ENCODE results near the gene PALS2.

The PALS2 gene

GRCh38 chr7:24617957-24618616, 44.8 kb downstream of the PALS2 start:
- no peak overlapping the region for H3K4me3 ChIP-seq (ENCODE audit: low read depth, low read length)
- DNase-seq (ENCODE audit: low read depth) = no peak
- TF ChIP-seq MYC (IDR thresholded peaks at IDR 0.05; ENCODE audit: low read depth, low read length) = no peak
- TF ChIP-seq POLR2A (IDR thresholded peaks at IDR 0.05; ENCODE audit: extremely low read depth, insufficient read length) = no peak
- TF ChIP-seq, protein P1, sequence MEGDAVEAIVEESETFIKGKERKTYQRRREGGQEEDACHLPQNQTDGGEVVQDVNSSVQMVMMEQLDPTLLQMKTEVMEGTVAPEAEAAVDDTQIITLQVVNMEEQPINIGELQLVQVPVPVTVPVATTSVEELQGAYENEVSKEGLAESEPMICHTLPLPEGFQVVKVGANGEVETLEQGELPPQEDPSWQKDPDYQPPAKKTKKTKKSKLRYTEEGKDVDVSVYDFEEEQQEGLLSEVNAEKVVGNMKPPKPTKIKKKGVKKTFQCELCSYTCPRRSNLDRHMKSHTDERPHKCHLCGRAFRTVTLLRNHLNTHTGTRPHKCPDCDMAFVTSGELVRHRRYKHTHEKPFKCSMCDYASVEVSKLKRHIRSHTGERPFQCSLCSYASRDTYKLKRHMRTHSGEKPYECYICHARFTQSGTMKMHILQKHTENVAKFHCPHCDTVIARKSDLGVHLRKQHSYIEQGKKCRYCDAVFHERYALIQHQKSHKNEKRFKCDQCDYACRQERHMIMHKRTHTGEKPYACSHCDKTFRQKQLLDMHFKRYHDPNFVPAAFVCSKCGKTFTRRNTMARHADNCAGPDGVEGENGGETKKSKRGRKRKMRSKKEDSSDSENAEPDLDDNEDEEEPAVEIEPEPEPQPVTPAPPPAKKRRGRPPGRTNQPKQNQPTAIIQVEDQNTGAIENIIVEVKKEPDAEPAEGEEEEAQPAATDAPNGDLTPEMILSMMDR (IDR thresholded peaks at IDR 0.05; ENCODE audit: low read depth, low read length) = no peak
- no peak for TF ChIP-seq MAX (IDR thresholded peaks at IDR 0.05; ENCODE audit: low read depth, low read length)

DNA sequence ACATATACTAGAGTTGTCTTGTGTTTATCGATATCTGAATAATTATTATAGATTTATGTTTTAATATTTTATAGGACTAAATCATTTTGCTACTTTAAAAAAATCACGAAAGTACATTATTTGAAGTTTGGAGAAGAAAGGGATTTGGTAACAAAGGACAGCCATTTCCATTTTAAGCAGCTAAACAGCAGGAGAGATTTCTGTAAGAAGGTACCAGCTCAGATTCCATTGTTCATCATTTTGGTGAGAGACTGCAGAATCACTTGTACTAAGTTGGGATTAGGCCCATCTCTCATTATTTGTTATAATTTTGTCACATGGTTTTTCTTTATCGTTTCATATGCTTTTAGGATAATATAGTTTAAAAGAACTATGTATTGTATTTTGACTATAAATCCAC, 46.7 kb downstream of the PALS2 start:
- no peak for DNase-seq (ENCODE audit: low read depth)
- TF ChIP-seq, protein P1 (IDR thresholded peaks at IDR 0.05; ENCODE audit: low read depth, low read length) = no peak
- no peak for TF ChIP-seq MAX (IDR thresholded peaks at IDR 0.05; ENCODE audit: low read depth, low read length)
- no peak for TF ChIP-seq POLR2A (IDR thresholded peaks at IDR 0.05; ENCODE audit: extremely low read depth, insufficient read length)
- TF ChIP-seq MYC (IDR thresholded peaks at IDR 0.05; ENCODE audit: low read depth, low read length) = no peak
- H3K4me3 ChIP-seq (ENCODE audit: low read depth, low read length) = no peak overlapping the region

GRCh38 chr7:24622646-24623182, 49.5 kb downstream of the PALS2 start:
- DNase-seq (ENCODE audit: low read depth) = no peak
- no peak overlapping the region for H3K4me3 ChIP-seq (ENCODE audit: low read depth, low read length)
- TF ChIP-seq MAX (IDR thresholded peaks at IDR 0.05; ENCODE audit: low read depth, low read length) = no peak
- TF ChIP-seq POLR2A (IDR thresholded peaks at IDR 0.05; ENCODE audit: extremely low read depth, insufficient read length) = no peak
- no peak for TF ChIP-seq MYC (IDR thresholded peaks at IDR 0.05; ENCODE audit: low read depth, low read length)
- TF ChIP-seq, protein P1 (IDR thresholded peaks at IDR 0.05; ENCODE audit: low read depth, low read length) = no peak
